ENCODE data around the gene KIF20B.
"Not testable (repeated sequence)": the region's sequence is repeated elsewhere in the genome, so short reads cannot be mapped to it uniquely, and the experiment has no call there.

Gene KIF20B

GRCh38 chr10:89706011-89706410, 4.6 kb downstream of the KIF20B start:
- Histone ChIP-seq H3K36me3 (ENCODE audit: insufficient read depth, low read length) (0 out of 2 replicates have a peak, but pooled peaks cover 2% of the 10 kb centered on the region), H3K4me1 (ENCODE audit: insufficient read depth, low read length) (peaks cover 11% of the 10 kb centered on the region), H3K9me3 (ENCODE audit: control insufficient read depth, insufficient read depth, low read length) (no peaks in the 10 kb centered on the region), H3K9ac (ENCODE audit: low read depth, low read length) (no peak overlapping the region)

GRCh38 chr10:89707372-89707771, 6.0 kb downstream of the KIF20B start:
- H3K36me3 ChIP-seq (ENCODE audit: insufficient read depth, low read length), result 0 out of 2 replicates have a peak, but pooled peaks cover 2% of the 10 kb centered on the region

GRCh38 chr10:89710753-89711152, 9.4 kb downstream of the KIF20B start:
- Histone ChIP-seq H3K9ac (ENCODE audit: low read depth, low read length) (no peak overlapping the region), H3K9me3 (ENCODE audit: control insufficient read depth, insufficient read depth, low read length) (no peaks in the 10 kb centered on the region), H3K4me1 (ENCODE audit: insufficient read depth, low read length) (no peaks in the 10 kb centered on the region), H3K36me3 (ENCODE audit: insufficient read depth, low read length) (no peaks in the 10 kb centered on the region)

More at GRCh38 chr10:89707372-89707771, 6.0 kb downstream of the KIF20B start:
- no peaks in the 10 kb centered on the region for H3K9me3 ChIP-seq (ENCODE audit: control insufficient read depth, insufficient read depth, low read length)
- H3K9ac ChIP-seq (ENCODE audit: low read depth, low read length), result no peak overlapping the region
- H3K4me1 ChIP-seq (ENCODE audit: insufficient read depth, low read length), result peaks cover 9% of the 10 kb centered on the region

GRCh38 chr10:89734616-89735015, 33.2 kb downstream of the KIF20B start:
- Histone ChIP-seq H3K9ac (ENCODE audit: low read depth, low read length) (no peak overlapping the region), H3K4me1 (ENCODE audit: insufficient read depth, low read length) (no peaks in the 10 kb centered on the region), H3K9me3 (ENCODE audit: control insufficient read depth, insufficient read depth, low read length) (no peaks in the 10 kb centered on the region), H3K36me3 (ENCODE audit: insufficient read depth, low read length) (no peaks in the 10 kb centered on the region; the same call in 1 of the 2 replicates)

- Histone ChIP-seq H3K9me3 (ENCODE audit: control insufficient read depth, insufficient read depth, low read length) (no peaks in the 10 kb centered on the region), H3K4me1 (ENCODE audit: insufficient read depth, low read length) (no peaks in the 10 kb centered on the region), H3K36me3 (ENCODE audit: insufficient read depth, low read length) (no peaks in the 10 kb centered on the region; the same call in 1 of the 2 replicates), H3K9ac (ENCODE audit: low read depth, low read length) (no peak overlapping the region)
These were observed 37.3 kb downstream of the KIF20B start for GRCh38 chr10:89738551-89739209.

- Histone ChIP-seq H3K4me1 (ENCODE audit: insufficient read depth, low read length) (no peaks in the 10 kb centered on the region), H3K9ac (ENCODE audit: low read depth, low read length) (no peak overlapping the region), H3K9me3 (ENCODE audit: control insufficient read depth, insufficient read depth, low read length) (no peaks in the 10 kb centered on the region), H3K36me3 (ENCODE audit: insufficient read depth, low read length) (no peaks in the 10 kb centered on the region; the same call in 1 of the 2 replicates)
These were observed 39.9 kb downstream of the KIF20B start for GRCh38 chr10:89741126-89741762.

- Histone ChIP-seq H3K9me3 (ENCODE audit: control insufficient read depth, insufficient read depth, low read length) (no peaks in the 10 kb centered on the region), H3K36me3 (ENCODE audit: insufficient read depth, low read length) (no peaks in the 10 kb centered on the region; the same call in 1 of the 2 replicates), H3K4me1 (ENCODE audit: insufficient read depth, low read length) (no peaks in the 10 kb centered on the region), H3K9ac (ENCODE audit: low read depth, low read length) (no peak overlapping the region)
These were observed 42.6 kb downstream of the KIF20B start for GRCh38 chr10:89744026-89744425.

- Histone ChIP-seq H3K9me3 (ENCODE audit: control insufficient read depth, insufficient read depth, low read length) (no peaks in the 10 kb centered on the region), H3K36me3 (ENCODE audit: insufficient read depth, low read length) (no peaks in the 10 kb centered on the region; the same call in 1 of the 2 replicates)
These were observed 44.5 kb downstream of the KIF20B start for GRCh38 chr10:89745903-89746302.

GRCh38 chr10:89750441-89750840, 49.1 kb downstream of the KIF20B start:
- H3K36me3 ChIP-seq (ENCODE audit: insufficient read depth, low read length), result no peaks in the 10 kb centered on the region
- no peaks in the 10 kb centered on the region for H3K4me1 ChIP-seq (ENCODE audit: insufficient read depth, low read length)

More at GRCh38 chr10:89745903-89746302, 44.5 kb downstream of the KIF20B start:
- Histone ChIP-seq H3K9ac (ENCODE audit: low read depth, low read length) (no peak overlapping the region), H3K4me1 (ENCODE audit: insufficient read depth, low read length) (no peaks in the 10 kb centered on the region)

GRCh38 chr10:89755374-89755773, 54.0 kb downstream of the KIF20B start:
- Histone ChIP-seq H3K9ac (ENCODE audit: low read depth, low read length) (no peak overlapping the region), H3K36me3 (ENCODE audit: insufficient read depth, low read length) (peaks cover 4% of the 10 kb centered on the region), H3K4me1 (ENCODE audit: insufficient read depth, low read length) (no peaks in the 10 kb centered on the region)

More at GRCh38 chr10:89750441-89750840, 49.1 kb downstream of the KIF20B start:
- Histone ChIP-seq H3K9me3 (ENCODE audit: control insufficient read depth, insufficient read depth, low read length) (no peaks in the 10 kb centered on the region), H3K9ac (ENCODE audit: low read depth, low read length) (no peak overlapping the region)

GRCh38 chr10:89759531-89759930, 58.1 kb downstream of the KIF20B start:
- Histone ChIP-seq H3K9ac (ENCODE audit: low read depth, low read length) (no peak overlapping the region), H3K36me3 (ENCODE audit: insufficient read depth, low read length) (peaks cover 13% of the 10 kb centered on the region), H3K4me1 (ENCODE audit: insufficient read depth, low read length) (no peaks in the 10 kb centered on the region), H3K9me3 (ENCODE audit: control insufficient read depth, insufficient read depth, low read length) (no peaks in the 10 kb centered on the region)

More at GRCh38 chr10:89755374-89755773, 54.0 kb downstream of the KIF20B start:
- H3K9me3 ChIP-seq (ENCODE audit: control insufficient read depth, insufficient read depth, low read length), result no peaks in the 10 kb centered on the region

GRCh38 chr10:89763671-89764070, 62.3 kb downstream of the KIF20B start:
- not testable (repeated sequence) for H3K9ac ChIP-seq (ENCODE audit: low read depth, low read length); H3K4me1 ChIP-seq (ENCODE audit: insufficient read depth, low read length); H3K9me3 ChIP-seq (ENCODE audit: control insufficient read depth, insufficient read depth, low read length)
- peaks cover 13% of the 10 kb centered on the region for H3K36me3 ChIP-seq (ENCODE audit: insufficient read depth, low read length)

GRCh38 chr10:89771684-89772083, 70.3 kb downstream of the KIF20B start:
- Histone ChIP-seq H3K9ac (ENCODE audit: low read depth, low read length) (no peak overlapping the region), H3K36me3 (ENCODE audit: insufficient read depth, low read length) (peaks cover 5% of the 10 kb centered on the region), H3K9me3 (ENCODE audit: control insufficient read depth, insufficient read depth, low read length) (no peaks in the 10 kb centered on the region; the same call in 1 of the 2 replicates), H3K4me1 (ENCODE audit: insufficient read depth, low read length) (no peaks in the 10 kb centered on the region)

- Histone ChIP-seq H3K36me3 (ENCODE audit: insufficient read depth, low read length) (peaks cover 5% of the 10 kb centered on the region), H3K9me3 (ENCODE audit: control insufficient read depth, insufficient read depth, low read length) (no peaks in the 10 kb centered on the region; the same call in 1 of the 2 replicates), H3K9ac (ENCODE audit: low read depth, low read length) (no peak overlapping the region), H3K4me1 (ENCODE audit: insufficient read depth, low read length) (no peaks in the 10 kb centered on the region)
These were observed 71.7 kb downstream of the KIF20B start for GRCh38 chr10:89773081-89773480.

- no peaks in the 10 kb centered on the region for H3K36me3 ChIP-seq (ENCODE audit: insufficient read depth, low read length)
- H3K4me1 ChIP-seq (ENCODE audit: insufficient read depth, low read length), result no peaks in the 10 kb centered on the region; the same call in 1 of the 2 replicates
- H3K9ac ChIP-seq (ENCODE audit: low read depth, low read length), result no peak overlapping the region
- H3K9me3 ChIP-seq (ENCODE audit: control insufficient read depth, insufficient read depth, low read length), result no peaks in the 10 kb centered on the region; the same call in 1 of the 2 replicates
These were observed 75.3 kb downstream of the KIF20B start for GRCh38 chr10:89776665-89777064.

All from ES-I3 (cell line).